NCI-H226 (cell line): Measurements from ENCODE around the gene SLFN12L.
"Not testable (repeated sequence)": the region's sequence is repeated elsewhere in the genome, so short reads cannot be mapped to it uniquely, and the experiment has no call there.

Source experiments
- DNase-seq: peaks from one replicate; pipeline ENCODE4 v3.0.0-alpha.2; 2015

Gene SLFN12L

DNA sequence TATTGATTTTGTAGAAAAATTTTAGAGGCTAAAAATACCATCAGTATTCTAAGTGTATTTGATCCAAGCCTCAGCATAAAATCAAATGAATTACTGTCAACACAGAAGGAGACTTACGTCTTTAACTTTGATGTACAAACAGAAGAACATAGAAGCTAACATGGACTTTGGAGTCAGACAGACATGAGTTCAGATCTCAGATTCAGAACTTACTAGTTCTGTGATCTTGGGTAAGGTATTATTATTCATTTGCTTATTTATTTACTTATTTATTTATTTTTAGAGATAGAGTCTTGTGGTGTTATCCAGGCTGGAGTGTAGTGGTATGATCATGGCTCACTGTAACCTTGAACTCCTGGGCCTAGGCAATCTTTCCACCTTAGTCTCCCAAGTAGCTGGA is 4.0 kb upstream of the SLFN12L start:
- no peak for DNase-seq

DNA sequence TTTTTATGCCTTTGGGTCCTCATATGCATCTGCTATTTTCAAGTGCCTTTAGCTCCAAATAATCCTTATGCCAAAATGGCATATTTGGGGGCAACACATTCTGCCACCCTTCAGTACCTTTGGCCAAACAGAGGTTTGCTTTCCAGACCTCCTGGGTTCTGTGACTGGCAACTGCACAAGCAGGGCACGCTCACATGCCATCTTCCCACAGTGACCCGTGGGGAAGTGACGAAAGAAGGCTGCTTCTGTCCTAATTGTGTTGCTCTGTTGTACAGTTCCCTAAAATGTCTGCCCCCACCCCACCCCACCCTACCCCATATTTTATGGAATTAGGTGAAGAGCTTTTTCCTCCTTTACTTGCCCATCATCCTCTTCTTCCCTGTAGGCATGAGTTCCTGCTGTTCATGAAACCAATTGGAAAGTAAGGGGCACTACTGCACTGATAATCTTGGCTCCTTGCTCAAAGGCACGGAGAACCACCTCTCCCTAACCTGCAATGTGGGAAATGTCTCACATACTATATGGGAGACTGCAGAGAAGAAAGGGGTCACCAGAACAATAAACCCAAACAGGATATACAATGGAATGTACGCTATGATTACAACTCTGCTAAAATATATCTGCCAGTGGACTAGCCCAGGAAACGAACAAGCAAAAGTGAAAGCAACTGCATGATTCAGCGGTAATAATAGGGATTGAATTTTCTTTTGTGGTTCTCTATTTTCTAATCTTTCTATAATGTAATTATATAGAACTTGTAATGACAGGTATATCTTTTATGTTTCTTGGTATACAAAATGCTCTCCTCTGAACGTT is 3.3 kb upstream of the SLFN12L start:
- peak; percentile 7 for DNase-seq

DNA sequence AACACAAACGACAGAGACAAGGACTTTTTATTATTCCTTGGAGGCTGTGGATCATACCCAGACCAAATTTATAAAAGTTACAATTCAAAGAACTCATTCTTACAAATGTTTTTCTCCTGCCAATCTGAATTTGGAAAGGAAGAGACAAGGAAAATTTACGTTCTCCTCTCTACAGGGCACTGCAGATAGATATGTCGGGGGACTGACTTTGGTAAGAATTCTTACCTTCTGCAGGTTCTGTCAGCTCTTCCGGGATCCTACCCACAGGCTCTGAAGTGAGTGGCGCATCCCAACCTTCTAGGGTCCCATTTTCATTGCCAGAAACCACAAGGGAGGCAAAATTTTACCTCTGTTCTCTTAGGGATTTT is 2.2 kb upstream of the SLFN12L start:
- no peak for DNase-seq

DNA sequence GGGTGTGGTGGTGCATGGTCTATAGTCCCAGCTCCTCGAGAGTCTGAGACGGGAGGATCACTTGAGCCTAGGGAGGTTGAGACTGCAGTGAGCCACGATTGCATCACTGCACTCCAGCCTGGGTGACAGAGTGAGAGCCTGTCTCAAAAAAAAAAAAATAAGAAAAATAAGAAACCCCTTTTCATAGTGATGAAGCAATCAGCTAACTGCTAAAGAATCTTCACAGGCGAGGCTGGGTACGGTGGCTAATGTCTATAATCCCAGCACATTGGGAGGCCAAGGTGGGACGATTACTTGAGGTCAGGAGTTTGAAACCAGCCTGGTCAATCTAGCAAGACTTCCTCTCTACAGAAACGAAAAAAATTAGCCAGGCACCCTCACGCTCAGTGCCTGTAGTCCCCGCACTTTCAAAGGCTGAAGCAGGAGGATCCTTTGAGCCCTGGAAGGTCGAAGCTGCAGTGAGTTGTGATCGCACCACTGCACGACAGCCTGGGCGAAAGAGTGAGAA is 760 bp downstream of the SLFN12L start:
- DNase-seq: no peak

DNA sequence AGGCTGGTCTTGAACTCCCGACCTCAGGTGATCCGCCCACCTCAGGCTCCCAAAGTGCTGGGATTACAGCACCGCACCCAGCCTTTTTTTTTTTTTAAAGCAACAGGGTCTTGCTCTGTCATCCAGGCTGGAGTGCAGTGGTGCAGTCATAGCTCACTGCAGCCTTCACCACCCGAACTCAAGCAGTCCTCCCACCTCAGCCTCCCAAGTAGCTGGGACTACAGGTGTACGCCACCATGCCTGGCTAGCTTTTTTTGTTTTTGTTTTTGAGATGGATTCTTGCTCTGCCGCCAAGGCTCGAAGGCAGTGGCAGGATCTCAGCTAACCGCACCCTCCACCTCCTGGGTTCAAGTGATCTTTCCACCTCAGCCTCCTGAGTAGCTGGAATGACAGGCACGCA is 2.1 kb downstream of the SLFN12L start:
- DNase-seq: not testable (repeated sequence)

DNA sequence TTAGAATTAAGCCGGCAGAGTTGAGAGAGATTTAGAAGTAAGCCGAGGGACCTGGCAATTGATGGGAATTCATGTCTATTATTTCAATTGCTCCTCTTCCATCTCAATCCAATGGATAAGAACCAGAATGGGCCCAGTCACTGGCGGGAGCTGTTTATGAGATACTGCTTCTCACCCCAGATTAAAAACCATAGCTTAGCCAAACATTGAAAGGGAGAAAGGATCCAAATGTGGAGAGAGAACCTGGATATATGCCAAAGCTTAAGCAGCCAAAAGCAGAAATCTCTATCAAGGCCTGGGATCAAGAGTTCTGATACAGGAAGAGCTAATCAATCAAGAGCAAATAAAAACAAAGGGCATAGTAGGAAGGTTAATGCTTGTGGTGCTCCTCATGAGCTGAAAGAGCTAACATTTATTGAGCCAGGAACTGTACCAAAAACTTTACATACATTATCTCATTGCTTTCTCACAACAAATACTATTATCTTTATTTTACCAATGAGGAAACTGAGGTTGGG is 2.8 kb downstream of the SLFN12L start:
- no peak for DNase-seq

DNA sequence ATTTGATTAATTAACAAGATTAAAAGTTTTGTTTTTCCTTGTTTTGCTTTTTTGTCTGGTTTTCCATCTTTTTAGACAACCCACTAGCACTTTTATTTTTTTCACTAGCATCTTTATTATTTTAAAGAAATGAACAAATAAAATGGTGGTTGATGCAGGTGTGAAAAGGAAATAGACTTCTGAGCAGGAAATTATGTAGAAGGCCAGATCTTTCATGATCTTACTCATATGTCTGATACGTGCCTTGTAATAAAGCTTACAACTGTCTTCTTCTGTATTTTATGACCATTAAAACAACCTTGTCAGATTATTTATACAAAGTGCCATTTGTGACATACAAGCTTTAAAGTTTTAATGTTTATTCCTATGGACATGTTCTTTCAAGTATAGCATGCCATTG is 6.3 kb downstream of the SLFN12L start:
- no peak for DNase-seq

DNA sequence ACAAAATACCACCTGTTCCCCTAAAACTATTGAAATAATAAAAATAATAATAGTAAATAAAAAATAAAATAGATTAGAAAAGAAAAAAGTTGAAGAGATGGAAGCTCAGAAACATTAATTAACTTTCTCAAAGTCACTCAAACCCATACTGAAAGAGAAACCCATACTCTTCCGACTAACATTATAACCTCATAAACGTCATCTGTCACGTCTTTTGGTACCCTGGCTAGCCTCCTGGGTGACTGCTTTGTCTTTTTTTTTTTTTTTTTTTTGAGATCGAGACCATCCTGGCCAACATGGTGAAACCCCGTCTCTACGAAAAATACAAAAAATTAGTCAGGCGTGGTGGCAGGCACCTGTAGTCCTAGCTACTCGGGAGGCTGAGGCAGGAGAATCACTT is 7.6 kb downstream of the SLFN12L start:
- no peak for DNase-seq

DNA sequence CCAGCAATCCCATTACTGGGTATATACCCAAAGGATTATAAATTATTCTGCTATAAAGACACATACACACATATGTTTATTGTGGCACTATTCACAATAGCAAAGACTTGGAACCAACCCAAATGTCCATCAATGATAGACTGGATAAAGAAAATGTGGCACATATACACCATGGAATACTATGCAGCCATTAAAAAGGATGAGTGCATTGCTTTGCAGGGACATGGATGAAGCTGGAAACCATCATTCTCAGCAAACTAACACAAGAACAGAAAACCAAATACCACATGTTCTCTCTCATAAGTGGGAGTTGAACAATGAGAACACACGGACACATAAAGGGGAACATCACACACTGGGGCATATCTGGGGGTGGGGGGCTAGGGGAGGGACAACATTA is 8.2 kb downstream of the SLFN12L start:
- DNase-seq: not testable (repeated sequence)

DNA sequence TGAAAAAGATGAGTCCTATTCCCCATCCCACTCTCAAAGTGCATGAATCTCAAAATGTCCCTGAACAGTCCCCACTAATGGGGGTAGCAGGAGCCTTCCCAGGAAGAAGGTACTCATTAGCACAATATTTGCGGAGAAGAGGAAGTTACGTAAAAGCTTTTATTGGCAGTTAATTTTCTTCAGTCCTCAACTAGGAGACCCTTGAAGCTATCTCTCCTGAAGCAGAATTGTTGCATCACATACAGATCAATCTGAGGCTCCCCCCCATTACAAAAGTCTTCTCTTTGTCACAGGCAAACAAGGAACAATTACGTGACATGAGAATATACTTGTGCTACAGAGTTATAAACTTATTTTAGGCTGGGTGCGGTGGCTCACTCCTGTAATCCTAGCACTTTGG is 14.2 kb downstream of the SLFN12L start:
- DNase-seq: no peak

DNA sequence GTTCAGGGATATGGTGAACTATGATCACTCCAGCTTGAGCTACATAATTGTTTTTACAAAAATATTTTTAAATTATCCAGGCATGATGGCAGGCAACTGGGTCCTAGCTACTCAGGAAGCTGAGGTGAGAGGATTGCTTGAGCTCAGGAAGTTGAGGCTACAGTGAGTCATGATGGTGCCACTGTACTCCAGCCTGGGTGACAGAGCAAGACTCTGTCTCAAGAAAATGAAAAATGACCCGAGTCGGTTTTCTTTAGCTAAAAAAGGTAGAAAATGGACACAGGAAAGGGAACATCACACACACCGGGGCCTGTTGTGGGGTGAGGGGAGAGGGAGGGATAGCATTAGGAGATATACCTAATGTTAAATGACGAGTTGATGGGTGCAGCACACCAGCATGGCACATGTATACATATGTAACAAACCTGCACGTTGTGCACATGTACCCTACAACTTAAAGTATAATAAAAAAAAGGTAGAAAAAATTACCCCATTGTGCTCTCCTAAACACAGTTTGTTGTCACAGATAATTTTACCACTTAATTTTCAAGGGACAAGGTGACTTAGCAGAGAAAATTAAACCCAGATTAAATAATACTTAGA is 15.7 kb downstream of the SLFN12L start:
- not testable (repeated sequence) for DNase-seq

DNA sequence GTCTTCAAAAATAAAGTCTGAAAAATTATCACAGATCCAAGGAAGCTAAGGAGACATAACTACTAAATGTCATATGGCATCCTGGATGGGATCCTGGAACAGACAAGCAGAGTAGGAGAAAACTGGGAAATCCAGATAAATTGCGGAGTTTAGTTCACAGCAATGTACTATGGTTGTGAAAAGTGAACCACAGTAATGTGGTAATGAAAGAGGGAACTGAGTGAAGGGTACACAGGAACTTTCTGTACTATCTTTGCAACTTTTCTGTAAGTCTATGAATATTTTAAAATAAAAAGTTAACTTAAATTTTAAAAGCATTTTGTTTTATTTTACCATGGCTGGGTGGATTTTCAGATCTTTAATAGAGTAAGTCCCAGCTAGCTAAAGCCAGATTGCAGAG is 16.3 kb downstream of the SLFN12L start:
- no peak for DNase-seq

DNA sequence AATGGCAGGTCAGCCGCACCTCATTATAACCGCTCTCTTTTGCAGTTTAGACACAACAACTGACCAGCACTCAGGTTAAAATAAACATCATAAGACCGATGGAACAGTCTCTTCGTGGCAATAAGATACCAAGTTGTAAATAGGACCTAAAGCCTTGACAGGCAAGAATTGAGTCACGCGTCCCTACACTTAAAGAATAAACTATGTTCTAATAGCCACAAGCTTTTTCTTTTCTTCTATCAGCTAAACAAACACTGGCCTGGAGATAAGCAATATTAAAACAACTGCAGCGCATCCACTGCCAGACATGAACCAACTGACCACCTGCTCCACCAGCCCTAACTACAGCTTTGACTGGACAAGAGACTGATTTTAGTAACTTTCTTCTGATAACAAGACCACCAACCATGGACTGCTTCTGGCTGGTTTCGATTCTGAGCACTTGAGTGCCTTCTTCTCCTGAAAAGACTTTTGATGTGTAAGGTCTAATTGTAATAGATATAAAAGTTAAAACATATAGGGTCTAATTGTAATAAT is 17.5 kb downstream of the SLFN12L start:
- no peak for DNase-seq

DNA sequence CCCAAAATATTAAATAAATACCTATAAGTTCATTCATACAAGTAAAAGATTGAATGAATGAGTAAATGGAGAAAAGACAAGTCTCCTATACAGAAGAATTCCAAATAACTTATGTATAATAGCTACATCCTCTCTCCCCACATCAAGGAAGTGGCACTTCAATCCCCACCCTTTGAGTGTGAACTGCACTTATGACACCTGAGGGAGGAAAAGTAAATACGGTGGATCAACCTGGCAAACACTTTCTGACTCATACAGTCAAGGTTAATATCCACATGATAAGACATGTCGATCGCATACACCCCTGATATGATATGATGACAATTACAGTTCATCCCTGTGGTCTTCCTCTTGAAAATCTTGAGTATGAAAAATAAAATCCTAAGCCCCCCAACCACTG is 18.0 kb downstream of the SLFN12L start:
- no peak for DNase-seq

DNA sequence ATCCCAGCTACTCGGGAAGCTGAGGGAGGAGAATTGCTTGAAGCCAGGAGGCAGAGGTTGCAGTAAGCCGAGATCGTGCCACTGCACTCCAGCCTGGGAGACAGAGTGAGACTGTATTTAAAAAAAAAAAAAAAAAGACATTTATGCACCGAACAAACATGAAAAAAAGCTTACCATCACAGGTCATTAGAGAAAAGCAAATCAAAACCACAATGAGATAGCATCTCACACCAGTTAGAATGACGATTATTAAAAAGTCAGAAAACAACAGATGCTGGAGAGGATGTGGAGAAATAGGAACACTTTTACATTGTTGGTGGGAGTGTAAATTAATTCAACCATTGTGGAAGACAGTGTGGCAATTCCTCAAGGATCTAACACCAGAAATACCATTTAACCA is 19.0 kb downstream of the SLFN12L start:
- DNase-seq: not testable (repeated sequence)

DNA sequence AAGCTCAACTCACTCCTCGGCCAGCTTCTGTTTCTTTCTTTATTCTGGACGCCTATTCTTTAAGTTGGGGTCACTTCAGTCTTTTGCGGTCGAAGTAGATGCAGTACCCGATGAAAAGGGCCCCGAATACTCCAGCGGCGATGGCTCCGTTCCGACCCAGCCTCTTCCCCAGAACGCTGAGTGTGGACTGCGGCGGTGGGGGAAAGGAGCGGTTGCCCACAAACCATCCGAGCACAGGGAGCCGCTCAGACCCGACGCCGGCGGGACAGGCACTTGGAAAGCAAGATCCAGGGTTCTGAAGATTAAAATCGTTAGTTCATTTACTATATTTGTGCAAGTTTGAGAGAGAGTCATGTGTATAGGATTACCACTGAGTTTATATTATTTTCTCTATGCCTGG is 22.5 kb downstream of the SLFN12L start:
- no peak for DNase-seq

DNA sequence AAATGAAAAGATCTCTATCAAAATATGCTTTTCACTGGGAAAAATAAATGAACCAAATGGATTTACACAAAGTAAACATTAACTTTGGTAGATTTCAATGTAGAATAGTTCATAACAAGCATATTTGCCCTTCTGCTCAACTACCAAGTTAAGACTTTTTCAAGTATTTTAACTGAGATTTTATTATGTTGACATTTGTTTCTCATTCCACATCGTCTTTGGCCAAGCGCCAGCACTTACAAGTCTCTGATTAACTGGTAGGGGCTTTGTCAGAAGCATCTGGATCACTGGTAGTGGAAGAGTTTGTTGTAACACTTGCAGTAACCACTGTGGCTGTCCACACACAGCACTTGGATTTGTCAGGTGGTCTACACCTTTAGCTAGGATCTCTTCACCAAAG is 22.9 kb downstream of the SLFN12L start:
- no peak for DNase-seq

DNA sequence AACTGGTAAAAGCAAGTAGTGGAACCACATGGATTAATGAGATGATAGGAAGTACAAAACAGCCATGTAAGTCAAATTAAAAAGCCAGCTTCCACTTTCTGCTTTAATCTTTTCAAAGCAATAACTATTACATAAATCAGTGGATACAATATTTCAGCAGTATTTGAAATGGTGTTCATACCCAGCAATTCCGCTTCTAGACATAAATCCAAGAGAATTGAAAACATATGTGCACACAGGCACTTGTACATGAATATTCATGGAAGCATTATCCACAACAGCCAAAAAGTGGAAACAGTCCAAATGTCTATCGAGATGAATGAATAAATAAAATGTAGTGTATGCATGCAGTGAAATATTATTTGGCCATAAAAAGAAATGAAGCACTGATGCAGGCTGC is 27.4 kb downstream of the SLFN12L start:
- no peak for DNase-seq

DNA sequence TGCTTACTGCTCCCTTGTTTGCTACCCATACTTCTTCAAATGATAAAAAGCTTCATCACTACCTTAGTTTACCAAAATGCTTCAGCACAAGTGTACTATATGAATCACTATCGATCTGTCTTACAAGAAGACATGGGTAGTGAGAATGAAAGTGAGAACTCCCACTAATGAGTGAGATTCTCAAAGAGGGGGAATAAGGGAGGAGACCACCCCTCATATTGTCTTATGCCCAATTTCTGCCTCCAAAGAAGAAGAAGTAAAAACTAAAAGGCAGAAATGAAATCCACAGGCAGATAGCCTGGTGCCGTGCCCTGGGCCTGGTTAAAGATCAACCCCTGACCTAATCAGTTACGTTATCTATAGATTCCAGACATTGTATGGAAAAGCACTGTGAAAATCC is 29.8 kb downstream of the SLFN12L start:
- not testable (repeated sequence) for DNase-seq

DNA sequence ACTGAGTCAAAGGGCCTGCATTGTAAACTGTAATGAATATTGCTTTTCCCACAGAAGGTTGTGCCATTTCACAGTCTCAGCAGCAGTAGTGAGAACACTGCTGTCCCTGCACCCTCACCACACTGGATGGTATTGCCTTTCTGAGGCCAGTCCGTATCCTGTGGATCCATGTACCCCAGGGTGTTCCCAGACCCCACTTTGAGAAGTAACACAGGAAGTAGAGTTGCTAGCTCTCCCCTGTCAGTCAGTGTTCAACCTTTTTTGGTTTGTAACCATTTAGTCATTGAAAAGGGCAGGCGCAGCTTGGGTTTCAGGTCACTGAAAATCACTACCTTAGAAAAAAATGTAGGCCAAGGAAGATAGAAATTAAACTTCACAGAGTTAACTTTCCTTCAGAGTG is 37.9 kb downstream of the SLFN12L start:
- no peak for DNase-seq

DNA sequence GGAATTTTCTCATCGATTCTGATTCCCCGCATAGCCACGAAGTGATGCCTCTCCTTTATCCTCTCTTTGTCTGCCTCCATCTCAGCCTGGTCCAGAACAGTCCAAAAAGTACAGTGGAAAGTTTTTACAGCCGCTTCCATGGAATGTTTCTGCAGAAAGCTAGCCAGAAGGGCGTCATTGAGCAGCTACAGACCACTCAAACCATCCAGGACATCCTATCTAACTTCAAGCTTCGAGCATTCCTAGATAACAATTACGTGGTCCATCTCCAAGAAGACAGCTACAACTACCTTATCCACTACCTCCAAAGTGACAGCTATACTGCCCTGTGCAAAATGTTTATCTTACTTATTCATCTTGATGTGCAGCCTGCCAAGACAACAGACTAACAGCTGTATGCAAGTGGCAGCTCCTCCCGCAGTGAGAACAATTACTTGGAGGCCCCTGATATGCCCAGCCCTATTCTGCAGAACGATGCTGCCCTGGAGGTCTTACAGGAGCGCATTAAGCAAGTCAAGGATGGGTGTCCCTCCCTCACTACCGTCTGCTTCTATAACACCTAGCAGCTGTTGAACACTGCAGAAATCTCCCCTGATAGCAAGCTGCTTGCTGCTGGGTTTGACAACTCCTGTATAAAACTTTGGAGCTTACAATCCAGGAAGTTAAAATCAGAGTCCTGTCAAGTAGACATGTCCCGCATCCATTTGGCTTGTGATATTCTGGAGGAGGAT is 38.9 kb downstream of the SLFN12L start:
- no peak for DNase-seq

DNA sequence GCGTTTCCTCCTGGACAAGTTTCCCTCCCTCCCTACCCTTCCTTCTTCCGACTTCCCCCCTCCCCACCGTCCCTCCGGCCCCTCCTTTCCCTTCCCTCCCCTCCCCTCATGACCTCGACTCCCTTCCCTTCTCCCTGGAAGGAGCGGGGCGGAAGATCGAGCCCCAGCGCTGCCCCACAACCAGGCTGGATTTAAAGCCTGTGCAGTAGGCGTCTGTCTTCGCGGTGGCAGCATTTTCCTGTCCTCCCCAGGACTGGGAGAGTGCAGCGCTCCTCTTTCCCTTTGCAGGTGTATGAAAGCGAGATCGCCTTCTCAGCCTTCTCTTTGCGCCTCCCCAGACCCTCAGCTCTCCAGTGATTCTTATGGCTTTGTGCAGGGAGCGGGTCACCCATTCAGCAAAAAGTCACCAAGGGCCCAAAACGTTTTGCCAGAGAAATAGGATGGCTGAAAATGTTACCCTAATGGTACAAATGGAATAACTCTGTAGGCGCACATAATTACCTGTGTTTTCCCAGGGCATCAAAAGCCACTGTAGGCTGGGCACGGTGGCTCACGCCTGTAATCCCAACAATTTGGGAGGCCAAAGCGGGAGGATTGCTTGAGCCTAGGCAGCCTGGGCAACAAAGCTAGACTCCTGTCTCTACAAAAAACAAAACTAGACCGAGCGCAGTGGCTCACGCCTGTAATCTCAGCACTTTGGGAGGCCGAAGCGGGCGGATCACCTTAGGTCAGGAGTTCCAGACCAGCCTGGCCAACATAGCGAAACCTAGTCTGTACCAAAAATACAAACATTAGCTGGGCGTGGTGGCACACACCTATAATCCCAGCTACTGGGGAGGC is 40.8 kb downstream of the SLFN12L start:
- no peak for DNase-seq

DNA sequence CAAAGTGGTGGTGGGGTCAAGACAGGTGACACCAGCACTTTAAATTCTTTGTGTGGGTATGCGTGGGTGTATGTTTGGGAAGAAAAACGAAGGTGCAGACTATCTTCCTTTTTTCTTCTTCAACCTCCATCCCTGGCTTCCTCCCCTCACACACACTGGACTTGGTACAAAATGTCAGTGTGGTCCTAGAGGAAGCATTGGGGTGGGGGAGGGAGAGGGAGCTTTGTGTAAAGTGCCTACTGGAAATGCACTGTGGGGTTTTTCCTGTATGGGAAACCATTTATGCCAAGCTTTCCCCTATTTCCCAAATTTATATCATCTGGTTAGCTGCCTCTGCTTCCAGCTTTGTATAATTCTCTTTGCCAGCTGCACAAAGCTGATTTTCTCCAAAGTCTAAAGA is 44.4 kb downstream of the SLFN12L start:
- DNase-seq: no peak
